Muscle of leg (tissue), 11 donors: ENCODE measurements around the gene PLAAT1. TPM values are rescaled to one million over a fixed set of nuclear protein-coding genes. Genes with fewer than 3 reads are reported as not detected.
A peak's percentile ranks its signal among the peaks of the same experiment; 100 is the strongest.

ENCODE experiments used
- DNase-seq: peaks from one replicate; pipeline ENCODE4 v3.0.0; 2013
- H3K27ac ChIP-seq: one replicate; pipeline ENCODE4 v1.5.1; 2013; ENCODE audit warnings: mild to moderate bottlenecking, low read length, control low read depth
- H3K27me3 ChIP-seq: one replicate; pipeline ENCODE4 v1.6.1; 2013; ENCODE audit warnings: low read length; ENCODE audit not compliant: control insufficient read depth, insufficient read depth
- H3K36me3 ChIP-seq: one replicate; pipeline ENCODE4 v1.6.1; 2013; ENCODE audit warnings: low read length; ENCODE audit not compliant: control insufficient read depth, insufficient read depth
- H3K4me1 ChIP-seq: one replicate; pipeline ENCODE4 v1.6.1; 2013; ENCODE audit warnings: low read length; ENCODE audit not compliant: control insufficient read depth, insufficient read depth
- H3K4me3 ChIP-seq: one replicate; pipeline ENCODE4 v1.5.1; 2013; ENCODE audit warnings: low read length, control low read depth
- H3K9me3 ChIP-seq: replicated peaks from 2 replicates; pipeline ENCODE4 v1.6.1; 2013; ENCODE audit warnings: low read depth, low read length; ENCODE audit not compliant: control insufficient read depth
- WGBS: methylation state at CpG from one replicate; pipeline ENCODE4 v1.1.5; 2013; ENCODE audit warnings: missing lambda C conversion rate; ENCODE audit not compliant: insufficient coverage; 5-methylcytosine and 5-hydroxymethylcytosine counted together
- polyA plus RNA-seq, 8 donors: library from polyadenylated mRNA; unstranded; fragments of 120-200 nt; gene quantifications; one replicate each; pipeline versions ENCODE4 v1.2.1 to v1.2.3, GENCODE V29; 2013; ENCODE audit warnings: inconsistent platforms in 1 of 8, low replicate concordance in 1 of 8; ENCODE audit not compliant: insufficient read length in 8 of 8, insufficient read depth in 1 of 8
- total RNA-seq: library from RNA; stranded (reverse); fragments of 120-200 nt; gene quantifications from one replicate; pipeline ENCODE4 v1.2.4, GENCODE V29; 2013

PLAAT1 gene
- total and polyA plus RNA-seq, 9 donors: 11.5 to 26.3 (median 21.1) TPM

- Histone ChIP-seq H3K36me3 (no peaks in the 10 kb centered on the region), H3K9me3 (peaks cover 5% of the 10 kb centered on the region), H3K27ac (no peak overlapping the region), H3K27me3 (peaks cover 6% of the 10 kb centered on the region), H3K4me3 (no peak overlapping the region), H3K4me1 (peaks cover 8% of the 10 kb centered on the region)
- DNase-seq: no peak
- WGBS: 80% methylated on average over 2 of the region's 3 CpGs
These were observed 2.5 kb downstream of the PLAAT1 start for GRCh38 chr3:193243571-193243970.

GRCh38 chr3:193248848-193249468 is 7.9 kb downstream of the PLAAT1 start:
- H3K9me3 ChIP-seq: peaks cover 21% of the 10 kb centered on the region
- no peaks in the 10 kb centered on the region for H3K4me1 ChIP-seq
- no peak overlapping the region for H3K4me3 ChIP-seq
- H3K36me3 ChIP-seq: no peaks in the 10 kb centered on the region
- DNase-seq: no peak
- no peaks in the 10 kb centered on the region for H3K27me3 ChIP-seq
- no CpG with 5 or more reads among the region's 2 CpGs for WGBS
- H3K27ac ChIP-seq: no peak overlapping the region

- H3K27ac ChIP-seq: no peak overlapping the region
- no peak for DNase-seq
- H3K4me1 ChIP-seq: no peaks in the 10 kb centered on the region
- H3K27me3 ChIP-seq: no peaks in the 10 kb centered on the region
- H3K9me3 ChIP-seq: peaks cover 21% of the 10 kb centered on the region
- H3K4me3 ChIP-seq: no peak overlapping the region
- no peaks in the 10 kb centered on the region for H3K36me3 ChIP-seq
- 92% methylated on average over 2 of the region's 4 CpGs for WGBS
These were observed 9.5 kb downstream of the PLAAT1 start for GRCh38 chr3:193250492-193250891.

GRCh38 chr3:193253986-193254660 is 13.1 kb downstream of the PLAAT1 start:
- Histone ChIP-seq H3K27me3 (no peaks in the 10 kb centered on the region), H3K36me3 (no peaks in the 10 kb centered on the region), H3K27ac (no peak overlapping the region), H3K4me1 (no peaks in the 10 kb centered on the region), H3K4me3 (no peak overlapping the region), H3K9me3 (peaks cover 12% of the 10 kb centered on the region)
- no CpG with 5 or more reads among the region's 3 CpGs for WGBS
- no peak for DNase-seq

GRCh38 chr3:193261970-193262369 is 20.9 kb downstream of the PLAAT1 start:
- Histone ChIP-seq H3K4me1 (no peaks in the 10 kb centered on the region), H3K27me3 (no peaks in the 10 kb centered on the region), H3K27ac (no peak overlapping the region), H3K36me3 (no peaks in the 10 kb centered on the region), H3K4me3 (no peak overlapping the region), H3K9me3 (no peaks in the 10 kb centered on the region)
- DNase-seq: no peak
- WGBS: no CpG with 5 or more reads among the region's 1 CpG

GRCh38 chr3:193262707-193263106 is 21.7 kb downstream of the PLAAT1 start:
- Histone ChIP-seq H3K4me1 (no peaks in the 10 kb centered on the region), H3K27ac (no peak overlapping the region), H3K9me3 (no peaks in the 10 kb centered on the region), H3K27me3 (no peaks in the 10 kb centered on the region), H3K36me3 (no peaks in the 10 kb centered on the region), H3K4me3 (no peak overlapping the region)
- no CpG with 5 or more reads among the region's 5 CpGs for WGBS
- no peak for DNase-seq

- DNase-seq: no peak
- H3K4me1 ChIP-seq: peaks cover 3% of the 10 kb centered on the region
- no peaks in the 10 kb centered on the region for H3K27me3 ChIP-seq
- WGBS: 64% methylated on average over 2 of the region's 3 CpGs
- H3K9me3 ChIP-seq: no peaks in the 10 kb centered on the region
- no peak overlapping the region for H3K4me3 ChIP-seq
- H3K27ac ChIP-seq: no peak overlapping the region
- H3K36me3 ChIP-seq: no peaks in the 10 kb centered on the region
These were observed 28.5 kb downstream of the PLAAT1 start for GRCh38 chr3:193269343-193270028.

GRCh38 chr3:193270451-193270850 is 29.4 kb downstream of the PLAAT1 start:
- Histone ChIP-seq H3K27ac (no peak overlapping the region), H3K4me3 (no peak overlapping the region), H3K9me3 (no peaks in the 10 kb centered on the region), H3K27me3 (no peaks in the 10 kb centered on the region), H3K4me1 (peaks cover 3% of the 10 kb centered on the region), H3K36me3 (no peaks in the 10 kb centered on the region)
- DNase-seq: peak; percentile 52
- WGBS: no CpG with 5 or more reads among the region's 3 CpGs

- Histone ChIP-seq H3K4me1 (peaks cover 3% of the 10 kb centered on the region), H3K9me3 (no peaks in the 10 kb centered on the region), H3K36me3 (no peaks in the 10 kb centered on the region), H3K27ac (peak overlapping the region; percentile 42), H3K4me3 (no peak overlapping the region), H3K27me3 (no peaks in the 10 kb centered on the region)
- no CpG with 5 or more reads among the region's 3 CpGs for WGBS
- DNase-seq: peak; percentile 30
These were observed 30.2 kb downstream of the PLAAT1 start for GRCh38 chr3:193271101-193271840.

- Histone ChIP-seq H3K27me3 (no peaks in the 10 kb centered on the region), H3K36me3 (no peaks in the 10 kb centered on the region), H3K4me1 (no peaks in the 10 kb centered on the region), H3K9me3 (peaks cover 4% of the 10 kb centered on the region), H3K27ac (no peak overlapping the region), H3K4me3 (no peak overlapping the region)
- 61% methylated on average over 2 of the region's 3 CpGs for WGBS
- DNase-seq: no peak
These were observed 51.4 kb downstream of the PLAAT1 start for GRCh38 chr3:193292386-193292785.
